ENCODE data around the gene TUT1.
"Not testable (repeated sequence)": the region's sequence is repeated elsewhere in the genome, so short reads cannot be mapped to it uniquely, and the experiment has no call there.

Gene TUT1

DNA sequence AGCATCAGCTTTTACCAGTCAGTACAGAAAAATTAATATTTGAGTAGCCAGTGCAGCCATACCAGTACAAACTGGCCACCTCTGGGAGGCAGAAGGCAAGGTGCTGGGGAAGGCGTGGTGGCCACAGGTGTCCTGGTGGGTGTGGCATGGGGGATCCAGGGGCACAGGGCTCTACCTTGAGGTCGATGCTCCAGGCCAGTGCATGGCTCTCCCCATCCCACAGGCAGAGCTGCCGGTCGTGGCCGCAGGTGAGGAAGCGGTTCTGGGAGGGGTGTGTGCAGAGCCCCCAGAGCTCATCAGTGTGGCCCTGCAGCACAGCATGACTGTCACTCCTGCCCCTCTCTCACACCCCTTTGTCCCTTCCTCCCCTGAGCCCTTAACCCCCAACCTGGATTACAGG is 14.1 kb upstream of the TUT1 start:
- no peak for DNase-seq (ENCODE audit: low read depth)

DNA sequence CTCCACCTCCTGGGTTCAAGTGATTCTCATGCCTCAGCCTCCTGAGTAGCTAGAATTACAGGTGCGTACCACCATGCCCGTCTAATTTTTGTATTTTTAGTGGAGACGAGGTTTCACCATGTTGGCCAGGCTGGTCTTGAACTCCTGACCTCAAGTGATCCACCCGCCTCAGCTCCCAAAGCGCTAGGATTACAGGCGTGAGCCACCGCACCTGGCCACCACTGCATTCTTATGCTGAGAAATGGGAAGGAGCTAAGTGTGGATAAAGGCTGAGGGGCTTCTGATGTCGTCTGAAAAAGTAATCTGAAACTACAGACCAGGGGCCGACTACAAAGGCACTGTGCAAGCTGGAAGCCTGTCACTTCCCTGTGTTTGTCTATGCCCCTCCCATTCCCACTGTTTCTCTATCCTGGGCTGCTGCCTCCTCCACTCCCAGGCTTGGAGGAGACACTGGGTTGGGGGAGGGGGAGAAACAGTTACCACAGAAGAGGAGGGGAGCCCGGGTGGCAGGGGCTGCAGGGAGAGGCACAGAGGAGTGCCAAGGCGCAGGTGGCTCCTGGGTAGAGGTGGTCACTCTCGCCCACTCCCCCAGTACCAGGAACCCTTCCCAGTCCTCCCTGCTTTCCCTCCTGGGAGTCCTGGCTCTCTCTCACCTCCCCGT is 13.3 kb upstream of the TUT1 start:
- no peak for DNase-seq (ENCODE audit: low read depth)

DNA sequence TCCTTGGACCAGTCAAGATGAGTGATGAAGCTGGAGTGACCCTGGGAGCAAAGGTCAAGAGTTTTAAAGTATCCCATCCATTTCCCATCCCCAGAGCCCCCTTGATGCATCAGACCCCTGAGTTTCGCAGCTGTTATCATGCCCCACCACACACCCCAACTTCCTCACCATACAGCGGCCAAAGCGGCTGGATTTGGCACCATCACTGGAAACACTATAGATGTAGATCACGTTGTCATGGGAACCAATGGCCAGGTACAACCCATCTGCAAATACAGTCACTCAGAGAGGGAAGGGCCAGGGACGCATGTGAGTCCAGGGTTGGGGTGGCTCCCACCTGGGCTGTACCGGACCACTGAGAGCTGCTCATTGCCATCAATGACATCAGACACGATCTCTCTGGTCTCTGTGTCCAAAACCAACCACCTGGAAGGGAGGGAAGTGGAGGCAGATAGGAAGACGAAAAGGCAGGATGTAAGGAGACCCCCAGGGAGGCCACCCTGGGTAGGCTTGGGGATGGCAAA is 12.5 kb upstream of the TUT1 start:
- no peak for DNase-seq (ENCODE audit: low read depth)

DNA sequence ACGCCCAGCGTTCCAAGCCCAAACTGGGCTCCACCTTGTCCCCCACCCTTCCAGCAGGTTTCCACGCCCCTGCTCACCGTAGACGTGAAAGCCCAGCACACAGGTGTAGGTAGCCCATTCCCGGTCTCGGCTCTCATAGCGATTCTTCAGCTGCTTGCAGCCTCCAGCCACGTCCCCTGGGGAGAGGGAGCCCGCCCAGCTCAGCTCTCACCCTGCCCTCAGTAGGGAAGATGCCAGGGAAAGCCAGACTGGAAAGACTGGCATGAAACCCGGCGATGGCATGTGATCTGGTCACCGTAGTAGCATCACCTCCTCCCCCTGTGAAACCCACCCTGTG is 11.7 kb upstream of the TUT1 start:
- DNase-seq (ENCODE audit: low read depth), result no peak

DNA sequence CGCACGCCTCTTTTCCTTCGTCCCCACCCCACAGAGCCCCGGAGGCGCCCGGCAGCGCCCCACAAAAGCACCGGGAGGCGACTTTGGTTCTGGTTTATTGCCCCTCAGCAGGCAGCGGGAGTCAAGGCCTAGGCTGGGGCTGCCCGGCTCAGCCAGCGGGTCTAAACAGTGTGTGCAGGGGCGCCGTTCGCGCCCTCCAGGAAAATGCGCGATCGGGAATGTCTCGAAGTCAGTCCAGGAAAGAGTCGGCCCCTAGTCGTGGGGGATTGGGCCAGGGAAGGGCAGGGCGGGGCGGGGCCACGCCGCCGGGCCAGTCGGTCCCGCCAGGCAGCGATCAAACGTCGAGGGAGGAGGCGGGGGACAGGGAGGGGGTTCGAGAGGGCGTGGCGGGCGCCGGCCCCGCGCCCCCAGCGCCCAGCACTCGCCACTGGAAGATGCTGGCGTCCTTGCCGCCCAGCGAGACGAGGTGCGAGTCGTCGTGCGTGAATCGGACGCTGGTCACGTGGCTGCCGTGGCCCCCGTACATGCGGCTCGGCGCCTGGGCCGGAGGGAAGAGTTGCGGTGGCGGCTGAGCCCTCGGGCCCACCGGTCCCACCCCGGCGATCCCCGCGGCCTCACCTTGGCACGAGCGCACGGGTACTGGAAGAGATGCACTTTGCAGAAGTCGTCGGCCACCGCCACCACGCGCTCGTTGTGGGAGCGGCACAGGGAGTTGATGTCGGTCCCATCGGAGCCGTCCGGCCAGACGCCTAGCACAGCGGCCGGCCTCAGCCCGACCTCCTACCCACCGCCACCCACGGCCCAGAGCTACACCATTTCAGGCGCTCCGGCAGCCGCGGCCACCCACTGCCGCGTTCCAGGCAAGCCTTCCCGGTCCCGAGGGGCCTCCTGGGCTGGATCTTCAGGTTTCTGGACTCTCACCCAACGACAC is 11.1 kb upstream of the TUT1 start:
- DNase-seq (ENCODE audit: low read depth), result no peak

DNA sequence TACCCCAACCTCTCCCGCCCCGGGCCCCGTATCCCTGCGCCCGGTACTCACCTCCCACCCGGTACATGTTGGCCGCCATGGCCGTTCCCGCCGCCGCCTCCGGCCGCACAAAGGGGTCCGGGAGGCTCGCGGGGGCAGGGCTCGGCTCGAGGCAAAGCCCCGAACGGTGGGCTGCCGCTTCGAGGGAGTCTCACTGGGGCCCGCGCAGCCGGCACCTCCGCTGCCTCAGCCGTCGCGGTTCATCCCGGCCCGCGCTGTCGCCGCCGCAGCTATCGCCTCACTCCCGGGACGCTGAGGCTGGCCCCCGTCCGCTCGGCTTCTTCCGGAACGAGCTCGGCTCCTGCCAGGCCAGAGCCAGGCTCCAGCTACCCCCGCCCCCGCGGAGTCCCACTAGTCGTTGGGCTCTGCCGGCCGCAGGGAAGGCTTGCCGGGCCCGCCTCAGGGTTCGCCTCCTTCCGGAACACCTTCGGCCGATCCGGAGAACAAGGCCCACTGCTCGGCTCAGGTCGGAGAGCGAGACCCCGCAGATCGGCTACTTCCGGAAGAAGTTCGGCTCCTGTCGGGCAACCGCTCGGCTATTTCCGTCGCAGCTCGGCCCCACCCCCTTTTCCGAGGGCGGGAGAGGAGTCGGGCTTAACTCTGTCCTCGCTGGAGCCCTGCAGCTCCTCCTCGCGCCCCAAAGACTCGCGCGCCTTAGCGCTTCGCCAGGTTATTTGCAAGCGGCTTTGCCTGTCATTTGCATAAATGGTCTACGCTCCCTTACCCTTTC is 10.2 kb upstream of the TUT1 start, which contains the start of gene MTA2:
TSS of gene MTA2 (minus strand) at position 494 of the 769 bp plus-strand sequence. CDS start at position 79, 415 bp downstream.
- peak; percentile 87 for DNase-seq (ENCODE audit: low read depth)

DNA sequence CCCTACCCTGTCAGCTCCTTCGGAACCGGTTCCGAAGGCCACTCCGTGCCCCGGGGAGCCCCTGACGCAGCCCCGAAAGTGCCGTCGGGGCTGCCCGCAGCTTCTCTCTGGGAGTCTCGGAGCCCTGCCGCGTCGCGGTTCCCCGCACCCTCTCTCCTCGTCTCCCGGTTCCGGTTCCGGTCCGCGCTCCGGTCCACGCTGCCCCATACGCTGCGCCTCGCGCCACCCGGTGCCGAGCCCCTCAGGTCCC is 9.7 kb upstream of the TUT1 start:
- no peak for DNase-seq (ENCODE audit: low read depth)

DNA sequence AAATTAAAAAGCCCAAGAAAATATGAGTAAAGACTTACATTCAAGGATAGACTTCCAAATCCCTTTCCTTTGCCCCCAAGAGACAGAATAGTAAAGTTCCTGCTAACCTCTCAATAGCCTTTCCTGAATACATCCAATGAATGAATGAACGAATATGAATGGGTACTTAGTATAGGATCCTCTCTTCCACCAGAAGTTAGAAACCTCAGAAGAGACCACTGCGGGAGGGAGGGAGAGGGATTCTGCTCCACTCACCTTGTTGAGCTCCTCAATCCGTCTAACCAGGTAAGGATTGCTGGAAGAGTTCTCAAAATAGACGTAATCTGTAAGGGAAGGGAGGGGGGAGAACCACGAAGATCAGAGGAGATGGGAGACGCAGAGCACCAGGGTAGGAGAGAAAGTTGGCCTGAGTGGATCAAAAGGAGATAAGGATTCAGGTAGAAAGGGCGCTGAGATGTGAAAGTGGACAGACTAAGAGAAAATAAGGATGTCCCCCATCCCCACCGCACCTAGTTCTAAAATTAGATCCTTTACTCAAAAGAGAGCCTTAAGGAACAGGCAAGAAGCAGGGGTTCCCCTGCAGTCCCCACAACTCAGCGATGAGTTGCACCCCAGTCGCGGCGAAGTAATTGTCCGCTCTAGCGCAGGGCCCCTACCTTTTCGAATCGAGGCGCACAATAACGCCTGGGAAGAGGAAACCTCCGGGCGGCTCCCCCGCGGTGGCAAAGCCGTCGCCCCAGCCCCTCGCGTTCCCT is 9.2 kb upstream of the TUT1 start:
- DNase-seq (ENCODE audit: low read depth), result no peak

DNA sequence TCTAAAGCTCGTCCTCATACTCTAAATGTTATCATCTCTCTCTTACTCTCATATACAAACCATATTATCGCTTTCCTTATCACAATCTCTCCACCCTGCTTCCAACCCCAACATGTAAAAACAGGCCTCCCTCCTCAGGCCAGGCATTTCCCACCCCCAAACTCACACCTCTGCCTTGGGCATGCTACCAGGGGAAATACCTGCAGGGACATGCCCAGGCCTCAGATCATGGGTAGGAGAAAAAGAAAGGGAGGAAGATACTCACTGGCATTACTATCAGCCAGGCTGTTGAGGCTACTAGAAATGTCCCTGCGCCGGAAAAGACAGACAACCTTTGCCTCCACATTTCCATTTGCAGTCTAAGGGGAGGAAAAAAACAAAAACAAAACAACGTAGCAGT is 8.6 kb upstream of the TUT1 start:
- DNase-seq (ENCODE audit: low read depth), result no peak

DNA sequence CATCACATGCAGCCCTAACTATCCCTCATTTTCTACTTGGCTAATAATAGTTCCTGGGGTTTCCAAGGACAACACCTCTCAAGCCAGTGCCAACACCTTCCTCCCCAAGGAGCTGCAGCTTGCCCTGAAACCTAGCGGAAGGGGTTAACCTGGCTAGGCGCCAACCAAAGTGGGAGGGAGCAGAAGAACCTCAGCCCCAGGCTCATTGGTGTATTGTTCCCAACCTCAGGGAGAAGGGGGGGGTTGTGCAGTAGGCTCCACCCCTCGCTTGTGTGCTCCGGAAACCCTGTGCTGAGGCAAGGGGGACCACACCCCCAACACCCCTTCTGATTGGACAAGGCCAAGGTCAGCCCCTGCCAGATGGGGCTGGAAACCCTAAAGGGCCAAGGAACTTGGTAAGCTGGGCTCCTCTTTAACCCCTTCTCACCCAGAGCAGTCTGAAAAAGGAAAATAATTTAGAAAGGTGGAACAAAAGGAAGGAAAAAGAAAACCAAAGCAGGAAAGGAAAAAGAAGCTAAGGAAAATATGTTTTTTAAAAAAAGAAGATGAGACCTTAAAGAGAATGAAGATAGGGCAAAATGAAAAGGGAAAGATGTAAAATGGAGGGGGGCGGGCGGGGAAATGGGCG is 7.9 kb upstream of the TUT1 start:
- peak; percentile 98 for DNase-seq (ENCODE audit: low read depth)

DNA sequence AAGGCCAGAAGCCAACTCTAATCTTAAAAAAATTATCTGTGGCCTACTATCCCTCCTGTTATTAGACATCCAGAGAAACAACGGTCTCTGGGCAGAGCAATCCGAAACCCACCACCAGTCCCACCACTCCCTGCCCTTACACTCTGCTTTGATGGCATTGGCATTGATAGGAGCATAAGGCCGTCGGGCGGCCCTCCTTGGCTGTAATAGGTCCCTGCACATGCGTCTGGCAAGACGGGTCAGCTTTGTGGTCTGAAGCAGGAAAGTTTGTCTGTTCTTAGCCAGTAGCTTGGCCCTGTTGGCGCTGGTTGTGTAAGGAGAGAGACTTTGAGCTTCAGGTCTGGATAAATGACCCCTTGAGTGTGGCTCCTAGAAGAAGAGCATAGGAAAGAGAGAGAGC is 3.8 kb upstream of the TUT1 start:
- no peak for DNase-seq (ENCODE audit: low read depth)

DNA sequence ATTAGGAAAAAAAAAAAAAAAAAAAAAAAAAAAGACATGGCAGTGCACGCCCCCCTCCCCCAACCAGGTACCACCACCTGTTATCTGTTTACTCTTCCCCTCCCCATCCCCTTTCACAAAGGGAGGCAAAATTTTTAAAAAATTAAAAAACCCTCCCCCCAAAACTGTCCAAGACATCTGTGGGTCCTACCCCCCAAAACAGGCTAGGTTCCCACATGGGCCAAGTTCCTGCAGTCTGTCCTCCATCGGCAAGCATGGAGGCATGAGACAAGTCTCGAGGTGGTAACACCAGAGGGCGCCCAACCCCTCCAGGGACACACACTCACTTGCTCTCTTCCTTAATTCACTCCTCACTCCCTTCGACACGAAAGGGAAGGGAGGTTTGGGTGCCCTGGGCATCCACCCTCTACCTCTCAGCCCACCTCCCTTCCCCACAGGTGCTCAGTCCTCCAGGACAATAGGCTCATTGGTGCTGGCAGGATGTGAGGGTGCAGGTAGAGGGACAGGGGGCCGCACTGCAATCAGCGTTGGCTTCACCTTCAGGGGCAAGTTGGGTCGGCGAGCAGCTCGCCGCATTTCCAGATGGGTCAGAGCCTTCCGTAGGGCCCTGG is 2.2 kb upstream of the TUT1 start:
- DNase-seq (ENCODE audit: low read depth), result no peak

DNA sequence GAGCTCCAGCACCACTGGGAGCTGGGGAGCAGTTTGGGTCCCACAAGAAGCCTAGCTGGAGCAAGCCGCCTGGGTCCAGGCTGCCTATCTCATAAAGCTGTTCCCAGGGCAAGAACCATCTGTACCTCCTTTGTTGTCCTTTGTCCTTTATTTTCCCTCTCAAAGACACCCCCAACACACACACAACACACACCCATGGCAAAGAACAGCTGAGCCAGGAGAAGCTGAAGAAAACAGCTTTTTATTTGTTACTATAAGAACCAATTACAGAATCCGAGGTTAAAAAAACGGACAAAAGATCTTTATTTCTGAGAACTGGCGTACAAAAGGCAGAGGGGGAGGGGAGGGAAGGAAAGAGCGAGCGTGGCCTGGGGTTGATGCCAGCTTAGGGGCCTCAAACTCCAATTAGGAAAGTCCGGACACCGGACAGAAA is 1.7 kb upstream of the TUT1 start:
- no peak for DNase-seq (ENCODE audit: low read depth)

DNA sequence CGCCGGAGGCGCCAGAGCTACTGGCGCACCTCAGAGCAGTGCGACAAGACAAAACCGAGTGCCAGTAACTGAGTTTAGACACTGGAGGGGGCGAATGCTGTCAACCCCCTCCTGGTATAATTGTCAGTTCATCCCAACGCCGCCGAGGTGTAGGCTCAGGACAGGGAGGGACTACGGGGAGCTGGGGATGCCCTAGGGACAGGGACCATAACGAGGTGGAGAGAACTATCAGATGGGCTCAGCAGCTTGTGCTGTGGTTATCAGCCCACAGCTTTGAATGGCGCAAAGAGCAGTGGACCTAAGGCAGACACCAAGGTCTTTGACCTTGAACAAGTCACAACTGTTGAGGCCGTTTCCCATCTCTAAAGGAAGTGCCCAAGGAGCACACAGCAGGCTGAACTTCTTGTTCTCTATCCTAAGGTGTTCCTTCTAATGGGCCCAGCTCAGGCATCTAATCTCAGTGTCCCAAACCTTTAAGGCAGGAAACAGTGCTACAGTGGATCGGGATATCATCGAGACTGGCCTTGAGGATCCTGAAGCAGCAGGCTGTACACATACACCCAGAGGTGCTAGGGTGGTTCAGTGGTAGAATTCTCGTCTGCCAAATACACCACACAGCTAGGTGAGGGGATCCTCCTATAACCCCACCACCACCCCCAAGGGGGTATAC is 958 bp upstream of the TUT1 start:
- DNase-seq (ENCODE audit: low read depth), result no peak

DNA sequence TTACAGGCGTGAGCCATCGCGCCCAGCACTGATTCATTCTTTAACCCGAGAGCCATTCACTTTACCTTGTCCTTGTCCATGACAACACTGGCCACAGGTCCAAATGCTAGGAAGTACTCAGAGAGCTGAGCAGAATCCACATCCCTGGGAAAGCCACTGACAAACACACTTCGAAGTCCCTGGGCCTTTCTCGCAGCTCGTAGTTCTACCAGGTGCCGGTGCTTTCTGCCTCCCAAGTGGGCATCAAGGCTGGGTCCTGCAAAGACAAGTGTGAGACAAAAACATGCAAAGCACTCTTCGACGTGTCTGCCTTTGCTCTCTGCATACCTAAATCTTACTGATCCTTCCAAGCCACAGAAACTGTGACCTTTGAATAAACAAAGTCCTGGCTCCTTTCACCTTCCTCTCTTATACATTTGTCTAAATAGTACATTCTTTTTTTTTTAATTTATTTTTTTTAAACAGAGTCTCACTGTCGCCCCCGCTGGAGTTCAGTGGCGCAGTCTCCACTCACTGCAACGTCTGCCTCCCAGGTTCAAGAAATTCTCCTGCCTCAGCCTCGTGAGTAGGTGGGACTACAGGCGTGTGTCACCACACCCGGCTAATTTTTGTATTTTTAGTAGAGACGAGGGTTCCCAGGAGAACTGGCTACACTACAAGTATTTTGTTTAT is 2.2 kb downstream of the TUT1 start:
- DNase-seq (ENCODE audit: low read depth), result no peak

DNA sequence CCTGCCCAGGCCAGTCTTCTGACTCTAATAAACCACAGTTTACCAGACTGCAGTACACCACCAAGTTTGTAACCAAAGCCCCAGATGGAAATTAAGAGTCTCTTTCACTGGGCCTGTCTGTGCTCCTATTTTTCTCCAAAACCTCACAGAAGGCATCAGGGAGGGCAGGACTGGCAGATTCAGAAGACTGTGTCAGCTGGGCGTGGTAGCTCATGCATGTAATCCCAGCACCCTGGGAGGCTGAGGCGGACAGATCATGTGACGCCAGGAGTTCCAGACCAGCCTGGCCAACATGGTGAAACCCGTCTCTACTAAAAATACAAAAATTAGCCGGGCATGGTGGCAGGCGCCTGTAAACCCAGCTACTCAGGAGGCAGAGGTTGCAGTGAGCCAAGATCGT is 6.0 kb downstream of the TUT1 start:
- DNase-seq (ENCODE audit: low read depth), result not testable (repeated sequence)

DNA sequence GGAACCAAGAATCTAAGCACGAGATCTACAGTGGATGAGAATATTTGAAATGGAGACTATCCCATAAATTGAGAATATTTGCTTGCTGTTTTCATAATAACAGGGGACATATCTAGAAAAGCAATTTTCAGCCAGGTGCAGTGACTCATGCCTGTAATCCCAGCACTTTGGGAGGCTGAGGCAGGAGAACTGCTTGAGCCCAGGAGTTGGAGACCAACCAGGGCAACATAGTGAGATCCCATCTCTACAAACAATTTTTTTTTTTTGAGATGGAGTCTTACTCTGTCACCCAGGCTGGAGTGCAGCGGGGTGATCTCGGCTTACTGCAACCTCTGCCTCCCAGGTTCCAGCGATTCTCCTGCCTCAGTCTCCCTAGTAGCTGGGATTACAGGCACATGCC is 9.6 kb downstream of the TUT1 start:
- not testable (repeated sequence) for DNase-seq (ENCODE audit: low read depth)

DNA sequence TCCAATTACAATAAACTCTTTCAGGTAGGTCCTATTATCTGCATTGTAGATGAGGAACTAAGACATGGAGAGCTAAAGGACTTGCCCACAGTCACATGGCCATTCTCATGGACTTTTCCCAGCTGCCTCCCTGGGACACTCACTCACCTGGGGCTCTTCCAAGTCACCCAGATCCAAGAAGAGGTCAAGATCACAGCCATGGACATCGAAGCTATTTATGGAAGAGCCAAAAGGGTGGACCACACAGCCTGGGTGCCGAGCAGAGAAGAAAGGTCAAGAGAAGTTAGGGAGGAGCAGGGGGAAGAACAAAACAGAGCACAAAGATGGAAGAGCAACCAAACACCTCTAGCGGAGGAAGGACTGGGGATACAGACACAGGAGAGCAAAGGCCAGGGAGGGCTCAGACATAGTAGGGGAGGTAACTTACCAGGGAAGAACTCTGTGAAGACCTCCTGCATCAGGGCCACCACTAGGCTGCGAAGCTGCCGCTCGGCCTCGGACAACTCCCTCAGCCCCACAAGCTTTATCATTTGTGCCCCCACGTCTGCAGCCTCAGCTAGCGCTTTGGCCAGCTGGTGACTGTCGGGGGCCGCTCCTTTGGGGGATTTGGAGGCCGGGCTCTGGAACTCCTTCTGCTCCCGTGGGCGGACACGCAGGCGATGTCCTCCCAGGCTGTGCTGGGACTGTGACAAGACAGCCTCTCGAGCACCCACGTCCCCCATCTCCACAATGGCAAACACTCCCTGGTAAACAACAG is 10.2 kb downstream of the TUT1 start:
- DNase-seq (ENCODE audit: low read depth), result no peak

DNA sequence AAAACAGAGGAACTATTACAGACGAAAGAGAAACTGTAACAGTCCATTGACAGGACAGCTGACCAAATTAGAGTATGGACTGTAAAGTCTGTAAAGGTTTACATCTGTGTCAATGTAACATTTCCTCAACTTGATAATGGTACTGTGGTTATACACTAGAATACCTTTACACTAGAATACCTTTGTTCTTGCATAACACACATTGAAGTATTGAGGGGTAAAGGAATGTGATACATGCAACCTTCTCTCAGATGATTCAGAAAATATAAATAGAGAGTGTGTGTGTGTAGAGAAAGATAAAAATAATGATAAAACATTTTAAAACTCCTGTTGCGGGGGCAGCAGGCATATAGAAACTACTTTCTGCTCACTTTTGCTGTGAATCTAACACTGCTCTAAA is 12.1 kb downstream of the TUT1 start:
- no peak for DNase-seq (ENCODE audit: low read depth)

Data from CMK (cell line).